CD4-positive, alpha-beta T cell treated with Interferon gamma for 1 hour (primary cell): Measurements from ENCODE around the gene ATP2C2.
"Not testable (repeated sequence)": the region's sequence is repeated elsewhere in the genome, so short reads cannot be mapped to it uniquely, and the experiment has no call there.

Source experiments
- DNase-seq: peaks from one replicate; pipeline ENCODE4 v3.0.0-alpha.2; 2020

ATP2C2 gene

DNA sequence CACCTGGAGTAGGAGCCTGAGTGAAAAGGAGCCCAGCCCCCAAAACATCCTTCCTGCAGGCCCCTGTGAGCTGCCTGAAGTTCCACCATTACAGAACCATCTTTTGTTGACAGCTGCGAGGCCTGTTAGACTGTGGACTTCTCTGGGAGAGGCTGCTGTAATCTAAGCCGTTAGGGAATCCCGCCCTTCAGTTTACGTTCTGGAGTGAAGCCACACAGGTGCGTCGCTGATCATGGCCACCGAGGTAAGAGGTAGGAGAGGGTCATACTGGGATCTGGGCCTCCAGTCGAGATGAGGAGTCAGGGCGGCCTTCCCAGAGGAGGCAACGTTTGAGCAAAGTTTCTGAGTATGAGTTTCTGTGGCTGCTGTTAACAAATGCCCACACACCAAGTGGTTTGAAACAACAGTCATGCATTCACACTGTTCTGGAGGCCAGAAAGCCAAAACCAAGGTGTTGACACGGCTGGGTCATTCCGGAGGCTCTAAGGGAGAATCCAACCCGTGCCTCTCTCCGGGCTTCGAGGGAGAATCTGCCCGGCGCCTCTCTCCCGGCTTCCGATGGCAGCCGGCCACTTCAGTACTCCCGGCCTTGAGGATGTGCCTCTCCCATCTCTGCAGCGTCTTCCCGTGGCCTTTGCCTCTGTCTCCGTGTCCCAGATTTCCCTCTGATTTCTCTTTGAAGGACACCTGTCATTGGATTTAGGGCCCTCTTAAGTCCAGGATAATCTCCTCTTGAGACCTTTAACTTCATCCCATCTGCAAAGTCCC lies 26.6 kb upstream of the ATP2C2 start:
- no peak for DNase-seq

DNA sequence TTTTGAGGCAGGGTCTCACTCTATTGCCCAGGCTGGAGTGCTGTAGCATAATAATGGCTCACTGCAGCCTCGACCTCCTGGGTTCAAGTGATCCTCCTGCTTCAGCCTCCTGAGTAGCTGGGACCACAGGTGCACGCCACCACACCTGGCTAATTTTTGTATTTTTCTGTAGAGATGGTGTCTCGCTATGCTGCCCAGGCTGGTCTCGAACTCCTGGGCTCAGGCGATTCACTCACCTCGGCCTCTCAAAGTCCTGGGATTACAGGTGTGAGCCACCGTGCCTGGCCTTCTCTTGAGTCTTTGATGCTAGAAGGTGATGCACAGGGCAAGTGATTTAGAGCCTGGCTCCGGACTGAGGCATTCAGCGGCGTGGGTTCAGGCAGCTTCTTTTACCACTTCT lies 24.5 kb upstream of the ATP2C2 start:
- DNase-seq, result not testable (repeated sequence)

- DNase-seq, result no peak
Measured at GRCh38 chr16:84344781-84345180, 23.6 kb upstream of the ATP2C2 start.

GRCh38 chr16:84347161-84347560 lies 21.2 kb upstream of the ATP2C2 start:
- no peak for DNase-seq

GRCh38 chr16:84348386-84348888 lies 19.9 kb upstream of the ATP2C2 start:
- DNase-seq, result no peak

DNA sequence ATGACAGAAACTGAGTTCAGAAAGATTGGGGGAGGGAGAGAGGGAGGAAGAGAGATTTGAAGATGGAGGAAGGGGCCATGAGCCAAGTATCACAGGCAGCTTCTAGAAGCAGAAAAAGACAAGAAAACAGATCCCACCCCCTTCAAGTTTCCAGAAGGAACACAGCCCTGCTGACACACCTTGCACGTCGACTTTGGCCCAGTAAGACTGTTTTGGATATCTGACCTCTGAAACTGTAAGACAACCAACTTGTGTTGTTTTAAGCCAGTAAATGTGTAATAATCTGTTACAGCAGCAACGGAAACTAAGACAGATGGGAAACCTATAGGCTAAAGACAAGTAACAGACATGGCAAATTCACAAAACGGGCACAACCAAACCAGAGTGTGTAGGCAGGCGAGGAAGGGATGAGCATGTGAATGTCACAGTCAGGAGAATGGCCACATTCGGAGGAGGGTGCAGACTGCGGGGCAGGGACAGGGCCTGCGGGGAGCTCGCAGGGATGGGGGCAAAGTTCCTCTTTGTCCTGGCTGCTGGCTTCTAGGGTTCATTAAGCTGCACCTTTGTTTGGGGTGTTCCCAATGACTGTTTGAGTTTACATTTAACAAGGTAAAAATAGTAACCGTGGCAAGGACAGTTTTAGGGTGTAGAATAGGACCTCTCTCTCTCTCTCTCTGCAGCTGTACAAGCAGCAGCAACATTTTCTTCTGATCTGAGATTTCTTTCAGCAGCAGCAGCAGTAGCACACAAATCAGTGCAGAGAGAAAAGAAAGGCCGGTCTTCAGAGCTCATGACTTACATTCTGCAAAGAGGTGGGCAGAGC lies 18.3 kb upstream of the ATP2C2 start:
- no peak for DNase-seq

GRCh38 chr16:84350685-84351400 lies 17.5 kb upstream of the ATP2C2 start:
- no peak for DNase-seq

- no peak for DNase-seq
Measured at GRCh38 chr16:84351630-84352029, 16.7 kb upstream of the ATP2C2 start.

- DNase-seq, result no peak
Measured at GRCh38 chr16:84354306-84354705, 14.0 kb upstream of the ATP2C2 start.

DNA sequence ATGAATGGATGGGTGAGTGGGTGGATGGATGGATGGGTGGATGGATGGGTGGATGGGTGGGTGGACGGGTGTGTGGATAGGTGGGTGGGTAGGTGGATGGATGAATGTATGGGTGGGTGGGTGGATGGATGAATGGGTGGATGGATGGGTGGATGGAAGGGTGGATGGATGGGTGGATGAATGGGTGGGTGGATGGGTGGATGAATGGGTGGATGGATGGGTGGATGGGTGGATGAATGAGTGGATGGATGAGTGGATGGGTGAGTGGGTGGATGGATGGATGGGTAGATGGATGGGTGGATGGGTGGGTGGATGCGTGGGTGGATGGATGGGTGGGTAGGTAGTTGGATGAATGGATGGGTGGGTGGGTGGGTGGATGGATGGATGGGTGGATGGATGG lies 13.2 kb upstream of the ATP2C2 start:
- no peak for DNase-seq

DNA sequence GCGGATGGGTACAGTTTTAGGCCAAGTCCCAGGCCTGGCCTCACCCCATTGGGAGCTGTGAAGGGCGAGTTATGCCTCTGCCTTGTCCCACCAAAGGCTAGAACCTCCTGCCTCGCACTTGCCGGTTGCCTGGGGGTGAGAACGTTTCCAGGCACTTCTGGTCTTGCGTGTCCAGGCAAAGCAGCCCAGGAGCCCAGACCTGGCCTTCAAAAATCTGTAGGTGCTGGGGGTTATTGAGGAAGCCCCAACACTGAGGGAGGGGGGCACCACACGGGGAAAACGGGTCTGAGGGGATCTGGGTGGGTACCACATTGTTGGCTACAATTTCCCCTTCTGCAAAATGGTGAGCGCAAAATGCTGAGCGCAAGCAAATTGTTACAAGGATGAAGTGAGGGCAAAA lies 12.2 kb upstream of the ATP2C2 start:
- DNase-seq, result no peak

DNA sequence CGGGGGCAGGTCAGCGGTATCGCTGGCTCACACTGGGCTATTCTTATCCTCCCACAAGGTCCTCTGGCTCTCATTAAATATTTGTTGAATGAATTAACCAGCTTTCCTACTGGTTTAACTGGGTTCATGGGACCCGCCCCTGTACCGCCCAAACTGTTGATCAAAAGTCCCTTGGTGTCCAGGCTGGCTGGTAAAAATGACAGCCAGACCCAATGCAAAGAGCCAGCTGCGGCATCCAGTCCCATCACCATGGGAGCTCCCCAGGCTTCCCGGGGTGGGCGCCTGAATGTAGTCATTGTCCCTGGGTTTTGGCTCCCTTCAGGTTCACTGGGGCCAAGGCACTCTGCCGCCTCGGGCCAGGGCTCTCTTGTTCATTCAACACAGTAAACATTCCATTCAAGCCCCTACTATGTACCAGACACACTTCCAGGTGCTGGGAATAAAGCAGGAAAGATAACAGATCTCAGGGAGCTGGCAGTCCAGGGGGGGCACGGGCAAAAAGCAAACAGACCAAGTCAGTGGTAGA lies 11.7 kb upstream of the ATP2C2 start:
- DNase-seq, result no peak

GRCh38 chr16:84357191-84357651 lies 11.1 kb upstream of the ATP2C2 start:
- peak; percentile 14 for DNase-seq

DNA sequence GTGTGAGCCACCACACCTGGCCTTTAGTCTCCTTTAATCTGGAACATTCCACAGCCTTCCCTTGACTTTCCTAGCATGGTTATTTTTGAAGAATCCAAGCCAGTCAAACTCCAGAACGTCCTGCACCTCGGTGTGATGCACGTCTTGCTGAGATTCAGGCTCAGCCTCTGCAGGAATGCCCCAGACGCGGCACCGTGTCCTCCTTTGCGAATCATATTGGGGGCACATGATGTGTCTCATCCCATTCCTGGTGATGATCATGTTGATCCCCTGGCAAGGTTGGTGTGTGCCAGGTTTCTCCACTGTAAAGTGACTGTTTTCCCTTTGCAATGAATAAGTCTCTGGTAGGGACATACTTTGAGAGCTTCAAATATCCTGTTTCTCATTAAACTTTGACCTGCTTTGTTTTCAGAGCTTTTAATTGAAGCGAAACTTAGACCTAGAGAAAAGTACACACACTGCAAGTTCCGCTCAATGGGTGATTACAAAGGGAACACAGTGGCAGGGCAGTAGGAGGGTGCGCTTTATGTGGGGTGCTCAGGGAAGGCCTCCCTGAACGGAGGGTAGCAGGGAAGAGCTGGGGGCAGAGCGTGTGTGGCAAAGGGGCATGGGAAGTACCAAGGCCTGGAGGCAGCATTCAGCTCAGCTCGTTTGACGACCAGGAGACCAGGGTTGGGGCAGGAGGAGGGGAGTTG lies 9.6 kb upstream of the ATP2C2 start:
- no peak for DNase-seq

DNA sequence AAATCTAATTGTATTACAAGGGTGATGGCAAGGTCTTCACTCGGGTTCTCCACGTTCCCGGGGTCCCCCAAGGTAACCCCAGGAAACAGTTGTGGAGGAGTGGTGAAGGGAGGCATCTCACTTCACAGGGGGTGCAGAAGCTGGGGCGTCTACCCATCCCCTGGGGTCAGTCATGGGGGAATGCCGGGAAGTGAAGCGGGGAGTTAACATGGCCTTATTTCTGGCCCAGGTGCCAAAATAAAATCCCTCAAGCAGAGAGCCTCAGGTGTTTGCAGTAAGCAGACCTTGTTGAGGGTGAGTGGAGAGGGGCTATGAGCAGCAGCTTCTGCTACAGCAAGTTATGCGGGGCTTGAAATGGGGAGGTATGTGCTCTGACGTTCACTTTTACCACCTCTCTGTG lies 9.0 kb upstream of the ATP2C2 start:
- DNase-seq, result no peak

DNA sequence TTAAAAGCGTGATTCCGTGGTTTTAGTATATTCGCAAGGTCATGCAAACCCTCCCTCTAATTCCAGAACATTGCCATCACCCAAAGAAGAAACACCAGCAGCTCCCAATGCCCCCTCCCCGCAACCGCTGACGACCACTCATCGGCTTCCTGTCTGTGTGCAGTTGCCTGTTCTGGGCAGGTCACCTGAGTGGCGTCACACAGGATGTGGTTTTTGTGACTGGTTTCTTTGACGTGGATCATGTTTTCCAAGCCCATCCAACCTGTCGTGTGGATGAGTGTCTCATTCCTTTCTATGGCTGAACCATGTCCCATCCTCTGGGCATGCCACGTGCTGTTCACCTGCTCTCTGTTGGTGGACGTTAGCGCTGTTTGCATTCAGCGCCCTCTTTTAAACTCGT lies 8.2 kb upstream of the ATP2C2 start:
- DNase-seq, result peak; percentile 10

DNA sequence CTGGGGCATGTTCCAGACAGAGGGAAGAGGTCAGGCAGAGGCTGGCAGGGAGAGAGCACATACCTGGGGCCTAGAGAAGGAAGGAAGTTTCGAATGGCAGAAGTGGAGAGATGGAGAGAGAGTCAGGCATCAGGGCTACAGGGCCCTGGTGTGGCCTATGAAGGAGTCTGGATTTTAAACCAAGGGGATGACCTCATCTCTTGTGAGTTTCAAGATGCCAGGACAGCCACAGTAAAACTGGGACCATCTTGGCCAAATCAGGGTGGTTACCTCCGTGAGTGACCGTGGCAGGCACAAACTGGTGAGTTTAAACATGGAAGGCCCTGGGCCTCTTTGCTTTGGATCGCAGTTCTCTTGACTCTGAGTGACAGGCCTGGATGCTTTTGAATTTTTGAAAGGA lies 7.6 kb upstream of the ATP2C2 start:
- no peak for DNase-seq

- DNase-seq, result no peak
Measured at GRCh38 chr16:84361546-84361945, 6.8 kb upstream of the ATP2C2 start.

DNA sequence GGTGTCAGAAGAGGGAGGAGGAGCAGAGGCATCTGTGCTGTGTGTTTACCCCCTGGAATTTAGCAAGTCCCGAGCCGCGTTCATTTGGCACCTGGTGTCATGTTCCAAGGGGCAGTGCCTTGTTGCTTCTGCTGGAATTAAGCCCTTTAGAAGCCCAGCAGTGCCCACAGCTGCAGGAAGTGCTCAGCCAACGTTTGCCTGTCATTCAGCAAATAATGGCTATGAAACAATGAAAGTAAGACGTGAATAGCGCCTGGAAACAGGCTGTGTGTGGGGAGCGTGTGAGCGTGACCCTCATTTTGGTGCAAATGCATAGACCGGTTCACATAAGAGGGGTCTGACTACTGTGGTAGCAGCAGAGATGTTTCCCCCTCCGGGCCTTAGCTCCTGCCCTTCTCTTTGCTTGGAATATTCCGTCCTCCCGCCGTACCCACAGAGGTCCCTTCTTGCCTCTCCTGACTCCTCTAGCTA lies 5.8 kb upstream of the ATP2C2 start:
- no peak for DNase-seq

DNA sequence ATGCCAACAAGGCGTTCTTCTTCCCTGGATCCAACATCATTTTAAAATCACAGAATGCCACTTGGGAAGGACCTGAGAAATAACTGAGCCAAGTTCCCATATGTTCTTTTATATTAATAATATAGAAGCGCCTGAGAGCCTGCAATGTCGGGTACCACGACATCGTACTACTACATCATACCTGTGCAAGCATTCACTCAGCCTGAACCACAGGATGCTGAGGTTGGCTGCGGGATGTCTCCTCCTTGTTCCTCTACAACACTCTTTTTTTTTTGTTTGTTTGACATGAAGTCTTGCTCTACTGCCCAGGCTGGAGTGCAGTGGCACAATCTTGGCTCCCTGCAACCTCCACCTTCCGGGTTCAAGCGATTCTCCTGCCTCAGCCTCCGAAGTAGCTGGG lies 2.1 kb upstream of the ATP2C2 start:
- no peak for DNase-seq

GRCh38 chr16:84367297-84367680 lies 1.0 kb upstream of the ATP2C2 start:
- no peak for DNase-seq

DNA sequence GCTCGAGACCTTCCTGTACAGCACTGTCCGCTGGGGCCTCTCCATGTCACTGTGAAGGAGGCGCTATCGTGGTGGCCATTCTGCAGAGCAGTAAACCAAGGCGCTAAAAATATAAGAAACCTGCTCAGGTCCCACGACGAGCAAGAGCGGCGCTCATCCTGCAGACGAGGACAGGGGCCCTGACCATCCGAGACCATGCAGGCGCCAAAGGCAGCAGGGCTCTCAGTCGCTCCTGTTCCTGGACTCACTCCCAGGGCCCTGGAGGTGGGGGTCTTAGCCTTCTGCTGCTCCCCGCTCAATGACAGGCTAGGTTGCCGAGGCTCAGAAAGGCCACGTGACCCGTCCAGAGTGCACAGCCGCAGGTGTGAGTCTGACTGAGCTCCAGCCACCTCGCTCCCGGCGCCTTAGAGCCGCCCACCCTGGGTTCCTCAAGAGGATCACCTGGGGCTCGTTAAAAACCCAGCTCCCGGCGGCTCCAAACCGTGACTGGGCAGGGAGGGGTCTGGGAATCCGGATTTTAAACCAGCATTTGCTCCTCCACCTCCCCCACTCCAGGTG lies 509 bp upstream of the ATP2C2 start:
- no peak for DNase-seq
